OCI-LY3 (cell line): ENCODE results near the gene DNMT1.

ENCODE experiments used
- EZH2phosphoT487 ChIP-seq: fragments of 200-600 bp; shearing (Covaris generic); IDR thresholded peaks from 2 replicates; pipeline ENCODE4 v1.6.1; 2018; ENCODE audit warnings: antibody characterized with exemption, mixed run types, low read depth
- TF ChIP-seq, protein P1 (sequence below): fragments of 200-600, 300-600 bp; sonication (generic); IDR thresholded peaks from 2 replicates; pipeline ENCODE4 v1.5.1; 2014; ENCODE audit warnings: antibody characterized with exemption, low read length, low read depth

DNA sequence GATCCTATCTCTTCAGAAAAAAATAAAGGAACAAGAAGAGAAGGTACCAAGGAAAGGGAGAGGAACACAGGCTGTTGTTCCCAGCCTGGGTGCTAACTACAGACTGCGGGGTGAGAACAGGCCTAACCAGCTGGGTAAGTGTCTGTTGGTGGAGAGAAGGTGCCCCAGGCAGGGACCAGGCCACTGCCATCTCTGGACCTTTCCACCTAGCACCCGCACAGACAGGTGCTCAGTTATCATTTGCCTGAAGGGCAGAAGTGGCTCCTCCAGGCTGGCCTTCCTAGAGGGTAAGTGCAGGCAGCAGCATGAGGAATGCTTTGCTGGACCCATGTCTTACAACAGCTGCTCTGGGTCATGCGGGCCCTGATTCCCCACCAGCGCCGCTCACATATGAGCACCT, 10.1 kb downstream of the DNMT1 start:
- TF ChIP-seq, protein P1, sequence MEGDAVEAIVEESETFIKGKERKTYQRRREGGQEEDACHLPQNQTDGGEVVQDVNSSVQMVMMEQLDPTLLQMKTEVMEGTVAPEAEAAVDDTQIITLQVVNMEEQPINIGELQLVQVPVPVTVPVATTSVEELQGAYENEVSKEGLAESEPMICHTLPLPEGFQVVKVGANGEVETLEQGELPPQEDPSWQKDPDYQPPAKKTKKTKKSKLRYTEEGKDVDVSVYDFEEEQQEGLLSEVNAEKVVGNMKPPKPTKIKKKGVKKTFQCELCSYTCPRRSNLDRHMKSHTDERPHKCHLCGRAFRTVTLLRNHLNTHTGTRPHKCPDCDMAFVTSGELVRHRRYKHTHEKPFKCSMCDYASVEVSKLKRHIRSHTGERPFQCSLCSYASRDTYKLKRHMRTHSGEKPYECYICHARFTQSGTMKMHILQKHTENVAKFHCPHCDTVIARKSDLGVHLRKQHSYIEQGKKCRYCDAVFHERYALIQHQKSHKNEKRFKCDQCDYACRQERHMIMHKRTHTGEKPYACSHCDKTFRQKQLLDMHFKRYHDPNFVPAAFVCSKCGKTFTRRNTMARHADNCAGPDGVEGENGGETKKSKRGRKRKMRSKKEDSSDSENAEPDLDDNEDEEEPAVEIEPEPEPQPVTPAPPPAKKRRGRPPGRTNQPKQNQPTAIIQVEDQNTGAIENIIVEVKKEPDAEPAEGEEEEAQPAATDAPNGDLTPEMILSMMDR = no peak
- TF ChIP-seq EZH2phosphoT487 = no peak
